ENCODE results near the gene IQSEC1. TPM values are rescaled to one million over a fixed set of nuclear protein-coding genes. Genes with fewer than 3 reads are reported as not detected.

IQSEC1 gene
- total and polyA plus RNA-seq, 2 donors (not counting 3 experiments of a cell fraction or from before 2014, with no cell fraction given): 5.2 to 18.0 TPM

DNA sequence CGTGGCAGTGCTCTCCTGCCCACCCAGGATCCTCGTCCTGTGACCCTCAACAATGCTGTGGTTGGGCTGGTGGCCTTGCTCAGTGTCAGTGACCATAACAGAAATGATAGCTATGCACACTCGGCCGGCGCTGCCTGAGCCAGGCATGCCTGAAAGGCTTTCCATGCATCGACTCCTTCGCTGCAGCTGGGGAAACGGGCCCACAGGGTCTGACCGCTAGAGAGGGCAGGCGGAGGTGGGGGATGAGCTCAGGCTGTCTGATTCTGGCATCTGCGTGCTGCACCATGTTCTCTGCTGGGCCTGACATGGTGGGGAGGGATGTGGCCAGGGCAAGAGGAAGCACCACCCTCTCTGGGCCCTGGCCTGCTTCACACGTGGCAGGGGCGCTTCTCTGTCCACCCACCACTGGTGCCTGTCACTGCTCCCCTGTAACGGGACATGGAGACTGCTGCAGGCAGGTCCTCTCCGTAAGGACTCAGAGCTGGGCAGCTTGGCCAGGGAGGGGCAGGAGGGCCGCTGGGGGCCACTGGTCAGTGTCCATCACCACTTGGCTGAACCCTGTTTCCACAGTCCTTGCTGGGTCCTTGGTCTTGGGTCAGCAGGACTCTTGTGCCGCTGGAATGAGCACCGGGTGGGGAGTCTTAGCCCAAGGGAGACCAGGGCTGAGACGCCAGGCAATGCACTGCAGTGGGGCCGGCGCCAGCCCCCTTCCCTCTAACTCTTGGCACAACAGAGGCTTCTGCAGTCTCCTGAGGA, 167.7 kb downstream of the IQSEC1 start:
- no peak overlapping the region for H3K4me2 ChIP-seq (ENCODE audit: insufficient read depth, low read length)
- H3K4me3 ChIP-seq (replicated peaks in 1 of 3; ENCODE audit: insufficient read depth in 1 of 3, low read depth in 1 of 3, low read length in 3 of 3): no peak overlapping the region
- H3K9me3 ChIP-seq (replicated peaks; ENCODE audit: control insufficient read depth, insufficient read depth, low read length): no peaks in the 10 kb centered on the region
- dilution Hi-C loops (cut with MboI; ENCODE audit: extremely low pct_ligation_motif_present, low sequenced_read_pairs): no loop called here
- H3K9ac ChIP-seq (replicated peaks; ENCODE audit: extremely low read depth, insufficient read depth, low read length): no peak overlapping the region
- TF ChIP-seq CTCF (IDR thresholded peaks at IDR 0.05; ENCODE audit: extremely low read depth in 1 of 2, insufficient read depth in 1 of 2, low read depth in 1 of 2, low read length in 2 of 2) (no peak), FOS (IDR thresholded peaks at IDR 0.05; ENCODE audit: borderline replicate concordance, insufficient read depth, low read length) (no peak), GATA2 (IDR thresholded peaks at IDR 0.05; ENCODE audit: insufficient read depth, insufficient read length, low read depth, low read length) (no peak), MAX (IDR thresholded peaks at IDR 0.05; ENCODE audit: insufficient read depth, insufficient read length) (no peak), POLR2AphosphoS5 (IDR thresholded peaks at IDR 0.05; ENCODE audit: insufficient read depth, low read depth, low read length) (no peak), EZH2 (IDR thresholded peaks at IDR 0.05; ENCODE audit: borderline replicate concordance, low read depth, low read length, severe bottlenecking) (no peak), JUN (IDR thresholded peaks at IDR 0.05; ENCODE audit: borderline replicate concordance, insufficient read depth, insufficient read length, low read depth) (no peak), MYC (IDR thresholded peaks at IDR 0.05; ENCODE audit: low read depth, low read length) (no peak), POLR2A (IDR thresholded peaks at IDR 0.05; ENCODE audit: low read depth, low read length) (no peak)
- H3K27ac ChIP-seq (ENCODE audit: insufficient read depth, low read depth, low read length): no peak overlapping the region
- H3K79me2 ChIP-seq (ENCODE audit: control insufficient read depth, insufficient read depth, low read length): no peaks in the 10 kb centered on the region
- H2AFZ ChIP-seq (ENCODE audit: low read depth, low read length): no peak overlapping the region
- H3K4me1 ChIP-seq (ENCODE audit: control insufficient read depth, extremely low read depth, insufficient read depth, low read length): no peaks in the 10 kb centered on the region
- H3K27me3 ChIP-seq (ENCODE audit: control insufficient read depth in 2 of 2, insufficient read depth in 2 of 2, low read length in 2 of 2): no peaks in the 10 kb centered on the region
- no TSS peak for BruUV-seq (replicated peaks)
- H3K36me3 ChIP-seq (ENCODE audit: control insufficient read depth in 2 of 2, extremely low read depth in 1 of 2, insufficient read depth in 2 of 2, low read length in 2 of 2): peaks cover 0 to 22% of the 10 kb centered on the region in 2 experiments
- no peaks in the 10 kb centered on the region for H3K9me1 ChIP-seq (replicated peaks; ENCODE audit: control insufficient read depth, extremely low read depth, insufficient read depth, low read length)
- intact Hi-C loops (cut with micrococcal nuclease): no loop called here
- FAIRE-seq: no peak
- no peak for DNase-seq (ENCODE audit: low read depth, low spot score)
- CTCF ChIA-PET: no interaction called here
- POLR2A ChIA-PET: no interaction called here
- H4K20me1 ChIP-seq (replicated peaks; ENCODE audit: control insufficient read depth, extremely low read depth, insufficient read depth, low read length): no peaks in the 10 kb centered on the region
